ENCODE results near the gene TWNK. TPM values are rescaled to one million over a fixed set of nuclear protein-coding genes. Genes with fewer than 3 reads are reported as not detected.

Gene TWNK
- total and polyA plus RNA-seq, 9 of the 15 experiments (the other 6 are each of a cell fraction or from before 2014, with no cell fraction given): 11.6 to 34.7 (median 17.4) TPM

DNA sequence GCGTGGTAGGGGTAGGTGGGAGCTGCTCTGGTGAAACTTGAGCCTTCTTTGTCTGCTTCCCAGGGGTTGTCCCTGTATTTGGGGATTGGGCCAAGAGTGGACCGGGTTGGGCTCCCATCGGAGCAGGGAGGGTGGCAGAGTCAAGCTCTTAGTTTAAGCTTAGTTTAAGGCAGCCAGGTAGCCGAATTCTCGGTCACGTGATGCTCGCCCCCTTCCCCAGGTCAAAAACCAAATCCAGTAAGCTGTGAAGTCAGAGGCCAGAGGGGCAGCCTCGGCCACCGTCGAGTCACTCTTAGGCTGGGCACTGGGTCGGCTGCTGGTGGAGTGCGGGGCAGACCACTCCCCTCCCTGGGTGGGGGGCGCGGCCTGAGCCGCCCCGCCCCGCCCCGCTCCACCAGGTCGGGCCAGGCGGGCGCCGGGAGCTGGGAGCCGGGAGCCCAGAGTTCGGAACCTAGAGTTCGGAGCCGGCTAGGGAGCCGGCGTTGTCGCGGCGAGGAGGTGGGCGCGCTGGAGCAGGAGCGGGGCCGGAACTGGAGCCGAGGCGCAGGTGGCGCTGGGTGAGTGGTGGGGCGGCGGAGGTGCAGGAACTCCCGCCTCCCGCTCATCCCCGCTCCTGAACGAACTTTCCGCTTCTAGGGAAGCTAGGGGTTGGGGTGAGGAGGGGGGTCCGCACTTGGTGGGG lies 9.5 kb downstream of the TWNK start (continued):
- TF ChIP-seq, protein P1, sequence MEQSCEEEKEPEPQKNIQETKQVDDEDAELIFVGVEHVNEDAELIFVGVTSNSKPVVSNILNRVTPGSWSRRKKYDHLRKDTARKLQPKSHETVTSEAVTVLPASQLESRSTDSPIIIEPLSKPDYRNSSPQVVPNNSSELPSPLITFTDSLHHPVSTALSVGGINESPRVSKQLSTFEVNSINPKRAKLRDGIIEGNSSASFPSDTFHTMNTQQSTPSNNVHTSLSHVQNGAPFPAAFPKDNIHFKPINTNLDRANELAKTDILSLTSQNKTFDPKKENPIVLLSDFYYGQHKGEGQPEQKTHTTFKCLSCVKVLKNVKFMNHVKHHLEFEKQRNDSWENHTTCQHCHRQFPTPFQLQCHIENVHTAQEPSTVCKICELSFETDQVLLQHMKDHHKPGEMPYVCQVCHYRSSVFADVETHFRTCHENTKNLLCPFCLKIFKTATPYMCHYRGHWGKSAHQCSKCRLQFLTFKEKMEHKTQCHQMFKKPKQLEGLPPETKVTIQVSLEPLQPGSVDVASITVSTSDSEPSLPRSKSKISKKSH (CRISPR knock-in tag; IDR thresholded peaks at IDR 0.05): no peak
- TF ChIP-seq NFE2L1 (tag; IDR thresholded peaks at IDR 0.05; ENCODE audit: borderline replicate concordance, low read depth) (no peak), MAFG (tag; conservative IDR thresholded peaks at IDR 0.05) (no peak), RBFOX2 (IDR thresholded peaks at IDR 0.05; ENCODE audit: low read depth, low read length) (peak; percentile 49), ELF4 (CRISPR knock-in tag; IDR thresholded peaks at IDR 0.05) (no peak), ZNF384 (IDR thresholded peaks at IDR 0.05; ENCODE audit: low read depth, low read length) (no peak), TRIM24 (IDR thresholded peaks at IDR 0.05) (no peak), ZNF133 (CRISPR knock-in tag; IDR thresholded peaks at IDR 0.05) (no peak), RBM17 (IDR thresholded peaks at IDR 0.05; ENCODE audit: borderline replicate concordance, low read depth, low read length) (no peak), MAFK (IDR thresholded peaks at IDR 0.05; ENCODE audit: low read length) (no peak), SMAD4 (CRISPR knock-in tag; conservative IDR thresholded peaks at IDR 0.05) (no peak), ZNF445 (CRISPR knock-in tag; IDR thresholded peaks at IDR 0.05; ENCODE audit: low read depth) (no peak), PHTF2 (CRISPR knock-in tag; IDR thresholded peaks at IDR 0.05) (no peak), ZNF174 (CRISPR knock-in tag; IDR thresholded peaks at IDR 0.05) (no peak), RNF2 (IDR thresholded peaks at IDR 0.05) (no peak)
- TF ChIP-seq, protein P2, sequence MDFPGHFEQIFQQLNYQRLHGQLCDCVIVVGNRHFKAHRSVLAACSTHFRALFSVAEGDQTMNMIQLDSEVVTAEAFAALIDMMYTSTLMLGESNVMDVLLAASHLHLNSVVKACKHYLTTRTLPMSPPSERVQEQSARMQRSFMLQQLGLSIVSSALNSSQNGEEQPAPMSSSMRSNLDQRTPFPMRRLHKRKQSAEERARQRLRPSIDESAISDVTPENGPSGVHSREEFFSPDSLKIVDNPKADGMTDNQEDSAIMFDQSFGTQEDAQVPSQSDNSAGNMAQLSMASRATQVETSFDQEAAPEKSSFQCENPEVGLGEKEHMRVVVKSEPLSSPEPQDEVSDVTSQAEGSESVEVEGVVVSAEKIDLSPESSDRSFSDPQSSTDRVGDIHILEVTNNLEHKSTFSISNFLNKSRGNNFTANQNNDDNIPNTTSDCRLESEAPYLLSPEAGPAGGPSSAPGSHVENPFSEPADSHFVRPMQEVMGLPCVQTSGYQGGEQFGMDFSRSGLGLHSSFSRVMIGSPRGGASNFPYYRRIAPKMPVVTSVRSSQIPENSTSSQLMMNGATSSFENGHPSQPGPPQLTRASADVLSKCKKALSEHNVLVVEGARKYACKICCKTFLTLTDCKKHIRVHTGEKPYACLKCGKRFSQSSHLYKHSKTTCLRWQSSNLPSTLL (IDR thresholded peaks at IDR 0.05): no peak
- TF ChIP-seq, protein P3, sequence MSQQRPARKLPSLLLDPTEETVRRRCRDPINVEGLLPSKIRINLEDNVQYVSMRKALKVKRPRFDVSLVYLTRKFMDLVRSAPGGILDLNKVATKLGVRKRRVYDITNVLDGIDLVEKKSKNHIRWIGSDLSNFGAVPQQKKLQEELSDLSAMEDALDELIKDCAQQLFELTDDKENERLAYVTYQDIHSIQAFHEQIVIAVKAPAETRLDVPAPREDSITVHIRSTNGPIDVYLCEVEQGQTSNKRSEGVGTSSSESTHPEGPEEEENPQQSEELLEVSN (IDR thresholded peaks at IDR 0.05; ENCODE audit: borderline replicate concordance in 1 of 2, extremely low read depth in 1 of 2, insufficient read depth in 1 of 2, insufficient read length in 1 of 2, low read depth in 1 of 2, low read length in 1 of 2, poor library complexity in 1 of 2, severe bottlenecking in 1 of 2): peak in 1 of 2 experiments; percentile 64
- TF ChIP-seq, protein P4, sequence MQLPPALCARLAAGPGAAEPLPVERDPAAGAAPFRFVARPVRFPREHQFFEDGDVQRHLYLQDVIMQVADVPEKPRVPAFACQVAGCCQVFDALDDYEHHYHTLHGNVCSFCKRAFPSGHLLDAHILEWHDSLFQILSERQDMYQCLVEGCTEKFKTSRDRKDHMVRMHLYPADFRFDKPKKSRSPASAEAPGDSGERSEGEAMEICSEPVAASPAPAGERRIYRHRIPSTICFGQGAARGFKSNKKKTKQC (CRISPR knock-in tag; IDR thresholded peaks at IDR 0.05): no peak
- TF ChIP-seq, protein P5, sequence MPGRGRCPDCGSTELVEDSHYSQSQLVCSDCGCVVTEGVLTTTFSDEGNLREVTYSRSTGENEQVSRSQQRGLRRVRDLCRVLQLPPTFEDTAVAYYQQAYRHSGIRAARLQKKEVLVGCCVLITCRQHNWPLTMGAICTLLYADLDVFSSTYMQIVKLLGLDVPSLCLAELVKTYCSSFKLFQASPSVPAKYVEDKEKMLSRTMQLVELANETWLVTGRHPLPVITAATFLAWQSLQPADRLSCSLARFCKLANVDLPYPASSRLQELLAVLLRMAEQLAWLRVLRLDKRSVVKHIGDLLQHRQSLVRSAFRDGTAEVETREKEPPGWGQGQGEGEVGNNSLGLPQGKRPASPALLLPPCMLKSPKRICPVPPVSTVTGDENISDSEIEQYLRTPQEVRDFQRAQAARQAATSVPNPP (IDR thresholded peaks at IDR 0.05; ENCODE audit: borderline replicate concordance, insufficient read depth, insufficient read length): no peak
- TF ChIP-seq, protein P6, sequence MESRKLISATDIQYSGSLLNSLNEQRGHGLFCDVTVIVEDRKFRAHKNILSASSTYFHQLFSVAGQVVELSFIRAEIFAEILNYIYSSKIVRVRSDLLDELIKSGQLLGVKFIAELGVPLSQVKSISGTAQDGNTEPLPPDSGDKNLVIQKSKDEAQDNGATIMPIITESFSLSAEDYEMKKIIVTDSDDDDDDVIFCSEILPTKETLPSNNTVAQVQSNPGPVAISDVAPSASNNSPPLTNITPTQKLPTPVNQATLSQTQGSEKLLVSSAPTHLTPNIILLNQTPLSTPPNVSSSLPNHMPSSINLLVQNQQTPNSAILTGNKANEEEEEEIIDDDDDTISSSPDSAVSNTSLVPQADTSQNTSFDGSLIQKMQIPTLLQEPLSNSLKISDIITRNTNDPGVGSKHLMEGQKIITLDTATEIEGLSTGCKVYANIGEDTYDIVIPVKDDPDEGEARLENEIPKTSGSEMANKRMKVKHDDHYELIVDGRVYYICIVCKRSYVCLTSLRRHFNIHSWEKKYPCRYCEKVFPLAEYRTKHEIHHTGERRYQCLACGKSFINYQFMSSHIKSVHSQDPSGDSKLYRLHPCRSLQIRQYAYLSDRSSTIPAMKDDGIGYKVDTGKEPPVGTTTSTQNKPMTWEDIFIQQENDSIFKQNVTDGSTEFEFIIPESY (CRISPR knock-in tag; IDR thresholded peaks at IDR 0.05): no peak

All from K562 (cell line).